Endothelial cell of umbilical vein (primary cell): ENCODE results near the gene ANKMY2. TPM values are rescaled to one million over a fixed set of nuclear protein-coding genes. Genes with fewer than 3 reads are reported as not detected.

Experiments
- BruUV-seq: library from RNA; stranded (reverse); fragments of 400-500 nt; replicated peaks from 2 replicates; lab custom pipeline; 2021; lab: Mats Ljungman, UMichigan
- CTCF ChIA-PET: fragments of 300-600, 350-600 bp; sonication (Branson Sonifier 250); formaldehyde crosslinking; loops from one replicate; lab custom pipeline; 2021; ENCODE audit warnings: antibody characterized with exemption, inconsistent platforms; lab: Charles Lee
- POLR2A ChIA-PET: fragments of 300-600, 350-600 bp; sonication (Branson Sonifier 250); formaldehyde crosslinking; loops from one replicate; lab custom pipeline; 2021; ENCODE audit warnings: antibody characterized with exemption, inconsistent platforms; lab: Charles Lee
- DNase-seq: peaks from one replicate; pipeline ENCODE4 v3.0.0-alpha.2; 2011; ENCODE audit warnings: low read depth, low spot score
- FAIRE-seq: peaks from 2 replicates; lab custom pipeline; 2011; peaks lifted over from hg19 to GRCh38; lab: Jason Lieb, UNC
- H2AFZ ChIP-seq: 2 replicates; pipeline ENCODE4 v1.6.0; 2012; ENCODE audit warnings: low read depth, low read length, control low read depth, inconsistent platforms
- H3K27ac ChIP-seq: 2 replicates; pipeline ENCODE4 v1.5.1; 2011; ENCODE audit warnings: low read depth, mild to moderate bottlenecking, control low read depth, low read length, moderate library complexity; ENCODE audit not compliant: insufficient read depth
- H3K27me3 ChIP-seq, 2 experiments: 2 replicates each; pipeline versions ENCODE4 v1.6.0 to v1.6.1; 2011; ENCODE audit warnings: low read length in 2 of 2, mixed read lengths in 1 of 2; ENCODE audit not compliant: control insufficient read depth in 2 of 2, insufficient read depth in 2 of 2
- H3K36me3 ChIP-seq, 2 experiments: 2 replicates in 1 of 2; 3 replicates in 1 of 2; pipeline ENCODE4 v1.5.1; 2011; ENCODE audit warnings: low read length in 2 of 2, mild to moderate bottlenecking in 1 of 2, moderate library complexity in 1 of 2; ENCODE audit not compliant: control insufficient read depth in 2 of 2, insufficient read depth in 2 of 2; ENCODE audit errors: extremely low read depth in 1 of 2
- H3K4me1 ChIP-seq: 3 replicates; pipeline ENCODE4 v1.5.1; 2011; ENCODE audit warnings: mild to moderate bottlenecking, low read length; ENCODE audit not compliant: control insufficient read depth, insufficient read depth; ENCODE audit errors: extremely low read depth
- H3K4me2 ChIP-seq: 2 replicates; pipeline ENCODE4 v1.6.1; 2011; ENCODE audit warnings: low read length, control low read depth, mixed read lengths; ENCODE audit not compliant: insufficient read depth
- H3K4me3 ChIP-seq, 3 experiments: fragments of 200-600 bp in 1 of 3; sonication (generic), shearing (Covaris generic) in 1 of 3; replicated peaks in 1 of 3; 2 replicates each; pipeline ENCODE4 v1.5.1; 2011 to 2016; ENCODE audit warnings: control low read depth in 3 of 3, low read length in 3 of 3, mild to moderate bottlenecking in 2 of 3, inconsistent platforms in 1 of 3, low read depth in 1 of 3, moderate library complexity in 1 of 3; ENCODE audit not compliant: insufficient read depth in 1 of 3
- H3K79me2 ChIP-seq: 2 replicates; pipeline ENCODE4 v1.6.0; 2012; ENCODE audit warnings: low read length, inconsistent platforms; ENCODE audit not compliant: control insufficient read depth, insufficient read depth
- H3K9ac ChIP-seq: replicated peaks from 2 replicates; pipeline ENCODE3; 2011; ENCODE audit warnings: low read length, control low read depth; ENCODE audit not compliant: insufficient read depth; ENCODE audit errors: extremely low read depth
- H3K9me1 ChIP-seq: replicated peaks from 3 replicates; pipeline ENCODE4 v1.6.0; 2011; ENCODE audit warnings: mild to moderate bottlenecking, low read length; ENCODE audit not compliant: control insufficient read depth, insufficient read depth; ENCODE audit errors: extremely low read depth
- H3K9me3 ChIP-seq: replicated peaks from 2 replicates; pipeline ENCODE4 v1.5.1; 2012; ENCODE audit warnings: low read length, inconsistent platforms; ENCODE audit not compliant: control insufficient read depth, insufficient read depth
- H4K20me1 ChIP-seq: replicated peaks from 2 replicates; pipeline ENCODE3; 2011; ENCODE audit warnings: mild to moderate bottlenecking, low read length; ENCODE audit not compliant: control insufficient read depth, insufficient read depth; ENCODE audit errors: extremely low read depth
- CTCF ChIP-seq, 2 donors: IDR thresholded peaks; 1 replicate in 1 of 2; 2 replicates in 1 of 2; pipeline ENCODE4 v1.5.1; 2011; ENCODE audit warnings: low read length in 2 of 2, mild to moderate bottlenecking in 2 of 2, moderate library complexity in 2 of 2, control low read depth in 1 of 2, inconsistent platforms in 1 of 2, low read depth in 1 of 2; ENCODE audit not compliant: insufficient read depth in 1 of 2; ENCODE audit errors: extremely low read depth in 1 of 2
- EZH2 ChIP-seq: IDR thresholded peaks from 2 replicates; pipeline ENCODE4 v1.6.1; 2012; ENCODE audit warnings: borderline replicate concordance, low read depth, mild to moderate bottlenecking, moderate library complexity, low read length, inconsistent platforms; ENCODE audit not compliant: severe bottlenecking
- FOS ChIP-seq: IDR thresholded peaks from 2 replicates; pipeline ENCODE4 v1.6.1; 2011; ENCODE audit warnings: mild to moderate bottlenecking, low read length, moderate library complexity, borderline replicate concordance; ENCODE audit not compliant: insufficient read depth
- GATA2 ChIP-seq: IDR thresholded peaks from 2 replicates; pipeline ENCODE4 v1.7.0; 2011; ENCODE audit warnings: low read depth, mild to moderate bottlenecking, moderate library complexity, mixed read lengths, low read length; ENCODE audit not compliant: insufficient read length, insufficient read depth
- JUN ChIP-seq: IDR thresholded peaks from 2 replicates; pipeline ENCODE4 v1.6.1; 2011; ENCODE audit warnings: borderline replicate concordance, low read depth; ENCODE audit not compliant: insufficient read length, insufficient read depth
- MAX ChIP-seq: IDR thresholded peaks from 2 replicates; pipeline ENCODE4 v1.6.1; 2011; ENCODE audit not compliant: insufficient read depth, insufficient read length
- POLR2A ChIP-seq: IDR thresholded peaks from 2 replicates; pipeline ENCODE4 v1.6.1; 2012; ENCODE audit warnings: low read depth, mild to moderate bottlenecking, control low read depth, low read length
- POLR2AphosphoS5 ChIP-seq: IDR thresholded peaks from 2 replicates; pipeline ENCODE4 v1.6.1; 2012; ENCODE audit warnings: low read depth, mild to moderate bottlenecking, control low read depth, low read length, moderate library complexity; ENCODE audit not compliant: insufficient read depth
- dilution Hi-C: fragments of 300-500 bp; cut with MboI; formaldehyde crosslinking; loops from one replicate; pipeline ENCODE4 v1.15.0; 2019; ENCODE audit warnings: low sequenced_read_pairs; ENCODE audit not compliant: extremely low pct_ligation_motif_present
- intact Hi-C: fragments of 100-400 bp; cut with micrococcal nuclease; formaldehyde crosslinking; loops from one replicate; pipeline ENCODE4 v1.10.0; 2022
- polyA plus RNA-seq, 4 experiments: library from polyadenylated mRNA; depleted of rRNA in 3 of 4; stranded (reverse) in 3 of 4; unstranded in 1 of 4; fragments of >200 nt; gene quantifications; 2 replicates each; pipeline versions ENCODE4 v1.2.1 to v1.2.3, GENCODE V29; 2011 to 2012; ENCODE audit warnings: missing spikeins in 1 of 4
- total RNA-seq: library from RNA; stranded (reverse); gene quantifications from 2 replicates; pipeline ENCODE4 v1.2.3, GENCODE V29; 2021

ANKMY2 gene
- total and polyA plus RNA-seq, 2 donors (not counting 3 experiments of a cell fraction or from before 2014, with no cell fraction given): 7.7 to 11.6 TPM

DNA sequence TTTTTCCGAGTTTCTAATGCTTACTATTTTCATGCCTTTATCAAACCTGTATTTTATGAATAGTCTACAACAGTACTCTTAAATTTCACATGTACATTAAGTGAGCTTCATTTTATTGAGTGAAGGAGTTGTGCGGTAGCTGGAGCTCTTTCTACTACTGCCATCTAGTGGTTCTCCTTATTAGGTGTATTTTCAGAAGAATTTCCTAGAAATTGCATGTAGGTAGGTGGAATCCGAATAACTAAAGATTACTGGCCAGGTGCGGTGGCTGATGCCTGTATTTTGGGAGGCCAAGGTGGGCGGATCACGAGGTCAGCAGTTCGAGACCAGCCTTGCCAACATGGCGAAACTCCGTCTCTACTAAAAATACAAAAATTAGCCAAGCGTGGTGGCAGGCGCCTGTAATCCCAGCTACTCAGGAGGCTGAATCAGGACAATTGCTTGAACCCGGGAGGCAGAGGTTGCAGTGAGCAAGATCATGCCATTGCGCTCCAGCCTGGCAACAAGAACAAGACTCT, 80.6 kb downstream of the ANKMY2 start:
- TF ChIP-seq POLR2AphosphoS5 (no peak), EZH2 (no peak), POLR2A (no peak), GATA2 (no peak), JUN (no peak), CTCF (IDR thresholded peaks at IDR 0.05; ENCODE audit: extremely low read depth in 1 of 2, insufficient read depth in 1 of 2, low read depth in 1 of 2, low read length in 2 of 2) (peak; percentile 42 to 61), MAX (no peak), FOS (no peak)
- peak; percentile 64 for DNase-seq
- no peaks in the 10 kb centered on the region for H3K36me3 ChIP-seq
- POLR2A ChIA-PET: no interaction called here
- FAIRE-seq: no peak
- no peak overlapping the region for H3K27ac ChIP-seq
- H3K9me1 ChIP-seq: no peaks in the 10 kb centered on the region
- no peak overlapping the region for H3K4me3 ChIP-seq
- H3K4me1 ChIP-seq: peaks cover 6% of the 10 kb centered on the region
- dilution Hi-C loops (no loop called here), intact Hi-C loops (loop anchor here (1.0 to 10.0 kb wide), 6 partner anchors 133 to 1260 kb away; partner anchors contain the start of gene MEOX2)
- H3K4me2 ChIP-seq: no peak overlapping the region
- BruUV-seq: no TSS peak
- H3K79me2 ChIP-seq: no peaks in the 10 kb centered on the region
- no peaks in the 10 kb centered on the region for H3K27me3 ChIP-seq
- H3K9me3 ChIP-seq: no peaks in the 10 kb centered on the region
- no peak overlapping the region for H3K9ac ChIP-seq
- CTCF ChIA-PET: interaction anchor here (0.5 to 2.6 kb wide), 104 partner anchors 8 to 1867 kb away, joined by 3 to 85 read pairs (median 4); partner anchors contain the start of genes ANKMY2, BZW2, CRPPA and MEOX2
- no peaks in the 10 kb centered on the region for H4K20me1 ChIP-seq
- no peak overlapping the region for H2AFZ ChIP-seq
